ENCODE measurements around the gene PIN1.

DNA sequence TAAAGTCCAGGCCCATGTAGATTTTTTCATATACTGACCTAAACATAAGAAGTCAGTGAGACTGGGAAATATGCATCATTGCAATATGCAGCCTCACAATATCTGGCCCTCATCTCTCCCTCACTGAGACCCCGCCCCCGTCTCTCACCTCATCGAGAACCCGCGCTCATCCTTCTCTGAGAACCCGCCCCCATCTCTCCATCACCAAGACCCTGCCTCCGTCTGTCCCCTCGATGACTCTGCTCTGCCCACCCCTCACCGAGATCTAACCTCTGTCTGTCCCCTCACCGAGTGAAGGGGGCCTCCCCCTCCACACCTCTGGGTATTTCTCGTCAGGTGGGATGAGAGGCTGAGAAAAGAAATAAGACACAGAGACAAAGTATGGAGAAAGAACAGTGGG lies 46.1 kb upstream of the PIN1 start:
- TF ChIP-seq, protein P1, sequence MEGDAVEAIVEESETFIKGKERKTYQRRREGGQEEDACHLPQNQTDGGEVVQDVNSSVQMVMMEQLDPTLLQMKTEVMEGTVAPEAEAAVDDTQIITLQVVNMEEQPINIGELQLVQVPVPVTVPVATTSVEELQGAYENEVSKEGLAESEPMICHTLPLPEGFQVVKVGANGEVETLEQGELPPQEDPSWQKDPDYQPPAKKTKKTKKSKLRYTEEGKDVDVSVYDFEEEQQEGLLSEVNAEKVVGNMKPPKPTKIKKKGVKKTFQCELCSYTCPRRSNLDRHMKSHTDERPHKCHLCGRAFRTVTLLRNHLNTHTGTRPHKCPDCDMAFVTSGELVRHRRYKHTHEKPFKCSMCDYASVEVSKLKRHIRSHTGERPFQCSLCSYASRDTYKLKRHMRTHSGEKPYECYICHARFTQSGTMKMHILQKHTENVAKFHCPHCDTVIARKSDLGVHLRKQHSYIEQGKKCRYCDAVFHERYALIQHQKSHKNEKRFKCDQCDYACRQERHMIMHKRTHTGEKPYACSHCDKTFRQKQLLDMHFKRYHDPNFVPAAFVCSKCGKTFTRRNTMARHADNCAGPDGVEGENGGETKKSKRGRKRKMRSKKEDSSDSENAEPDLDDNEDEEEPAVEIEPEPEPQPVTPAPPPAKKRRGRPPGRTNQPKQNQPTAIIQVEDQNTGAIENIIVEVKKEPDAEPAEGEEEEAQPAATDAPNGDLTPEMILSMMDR (IDR thresholded peaks at IDR 0.05): no peak
- TF ChIP-seq POLR2A (IDR thresholded peaks at IDR 0.05): no peak
